G401 (cell line): ENCODE measurements around the gene MGAT4B. TPM values are rescaled to one million over a fixed set of nuclear protein-coding genes. Genes with fewer than 3 reads are reported as not detected.
A peak's percentile ranks its signal among the peaks of the same experiment; 100 is the strongest.
"Not testable (repeated sequence)": the region's sequence is repeated elsewhere in the genome, so short reads cannot be mapped to it uniquely, and the experiment has no call there.

ENCODE experiments used
- DNase-seq: peaks from one replicate; pipeline ENCODE4 v3.0.0-alpha.2; 2015; ENCODE audit warnings: low spot score
- in situ Hi-C: cut with HindIII; loops from 2 replicates; pipeline ENCODE4 v1.10.0; 2016; ENCODE audit warnings: low sequenced_read_pairs, mixed read lengths
- total RNA-seq: library from RNA; depleted of rRNA; stranded (reverse); fragments of >200 nt; shearing (Covaris generic); gene quantifications from 2 replicates; pipeline ENCODE4 v1.2.3, GENCODE V29; 2014; rRNA removed

The MGAT4B gene
- 122 and 128 TPM in 2 replicates for total RNA-seq

GRCh38 chr5:179806250-179807048 lies at the start of gene MGAT4B:
MGAT4B (minus strand) TSS chr5:179806866; CDS start chr5:179806583, 283 bp downstream.
- DNase-seq, result peak; percentile 79
- in situ Hi-C loops, result no loop called here

DNA sequence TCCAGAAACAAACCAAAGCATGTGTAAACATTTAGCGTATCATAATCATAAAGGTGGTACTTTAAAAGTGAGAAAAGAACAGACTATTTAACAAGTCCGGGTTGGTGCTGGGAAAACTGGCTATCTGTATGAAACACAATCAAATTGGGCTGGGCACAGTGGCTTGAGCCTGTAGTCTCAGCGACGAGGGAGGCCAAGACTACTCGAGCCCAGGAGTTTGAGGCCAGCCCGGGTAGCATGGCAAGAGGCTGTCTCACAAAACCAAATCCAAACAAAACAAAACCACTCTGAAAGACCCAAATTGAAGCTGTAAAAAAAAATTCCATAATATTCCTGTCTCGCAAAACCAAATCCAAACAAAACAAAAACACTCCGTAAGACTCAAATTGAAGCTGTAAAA lies 47.7 kb upstream of the MGAT4B start:
- DNase-seq, result no peak
- in situ Hi-C loops, result no loop called here

GRCh38 chr5:179852993-179853547 lies 46.4 kb upstream of the MGAT4B start:
- no peak for DNase-seq
- in situ Hi-C loops, result no loop called here

DNA sequence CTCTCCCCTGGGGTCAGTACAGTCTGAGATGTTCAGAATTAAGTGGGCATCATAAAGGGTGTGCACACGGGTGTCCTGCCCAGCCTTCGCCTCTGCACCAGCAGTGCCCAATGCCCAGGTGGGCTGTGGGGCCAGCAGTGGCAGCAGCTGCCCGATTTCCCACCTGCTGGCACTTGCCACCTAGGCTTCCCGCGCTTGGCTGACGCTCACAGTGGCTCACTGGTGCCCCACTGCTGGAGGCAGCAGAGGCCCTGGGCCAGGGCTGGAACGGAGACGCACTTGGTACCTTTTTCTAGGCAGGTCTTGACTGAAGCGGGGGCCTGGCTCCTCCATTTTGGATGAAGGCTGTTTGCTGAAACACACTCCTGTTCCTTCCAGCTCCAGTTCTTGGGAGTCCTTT lies 35.0 kb upstream of the MGAT4B start:
- in situ Hi-C loops, result no loop called here
- DNase-seq, result no peak

- DNase-seq, result no peak
- in situ Hi-C loops, result no loop called here
Measured at GRCh38 chr5:179840766-179841165, 34.1 kb upstream of the MGAT4B start.

- in situ Hi-C loops, result no loop called here
- DNase-seq, result no peak
Measured at GRCh38 chr5:179840321-179840720, 33.7 kb upstream of the MGAT4B start.

DNA sequence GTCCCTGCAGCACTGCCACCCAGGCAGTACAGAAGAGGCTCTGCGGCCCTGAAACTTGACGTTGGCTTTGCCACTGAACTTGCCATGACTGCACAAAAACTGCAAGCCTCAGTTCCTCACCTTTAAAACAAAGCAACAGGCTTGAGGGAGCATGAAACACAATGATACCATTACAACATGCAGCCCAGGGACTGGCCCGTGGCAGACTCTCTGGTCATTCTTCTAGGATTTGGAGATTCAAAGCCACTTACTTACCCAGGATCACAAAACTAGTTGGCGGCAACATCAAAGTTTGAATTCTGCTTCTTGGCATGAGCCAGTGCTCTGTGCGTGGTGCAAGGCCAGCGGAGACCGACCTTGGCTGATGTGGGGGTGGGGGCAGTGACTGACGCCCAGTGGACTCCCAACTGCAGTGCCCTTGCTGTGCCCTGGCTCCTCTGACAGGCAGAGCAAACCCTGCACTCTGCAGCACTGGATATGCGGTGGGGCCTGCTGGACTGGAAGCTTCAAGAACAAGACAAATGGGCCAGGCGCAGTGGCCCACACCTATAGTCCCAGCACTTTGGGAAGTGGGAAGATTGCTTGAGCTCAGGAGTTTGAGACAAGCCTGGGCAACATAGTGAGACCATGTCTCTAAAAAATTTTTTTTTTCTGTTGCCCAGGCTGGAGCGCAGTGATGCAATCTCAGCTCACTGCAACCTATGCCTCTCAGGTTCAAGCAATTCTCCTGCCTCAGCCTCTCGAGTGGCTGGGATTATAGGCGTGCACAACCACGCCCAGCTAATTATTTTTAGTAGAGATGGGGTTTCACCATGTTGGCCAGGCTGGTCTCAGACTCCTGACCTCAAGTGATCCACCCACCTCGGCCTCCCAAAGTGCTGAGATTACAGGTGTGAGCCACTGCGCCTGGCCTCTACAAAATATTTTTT lies 32.9 kb upstream of the MGAT4B start:
- no peak for DNase-seq
- in situ Hi-C loops, result no loop called here

- DNase-seq, result no peak
Measured at GRCh38 chr5:179837076-179838011, 30.7 kb upstream of the MGAT4B start.

GRCh38 chr5:179836225-179837019 lies 29.8 kb upstream of the MGAT4B start:
- in situ Hi-C loops, result no loop called here
- peak; percentile 19 for DNase-seq

More at GRCh38 chr5:179837076-179838011, 30.7 kb upstream of the MGAT4B start:
- in situ Hi-C loops, result no loop called here

DNA sequence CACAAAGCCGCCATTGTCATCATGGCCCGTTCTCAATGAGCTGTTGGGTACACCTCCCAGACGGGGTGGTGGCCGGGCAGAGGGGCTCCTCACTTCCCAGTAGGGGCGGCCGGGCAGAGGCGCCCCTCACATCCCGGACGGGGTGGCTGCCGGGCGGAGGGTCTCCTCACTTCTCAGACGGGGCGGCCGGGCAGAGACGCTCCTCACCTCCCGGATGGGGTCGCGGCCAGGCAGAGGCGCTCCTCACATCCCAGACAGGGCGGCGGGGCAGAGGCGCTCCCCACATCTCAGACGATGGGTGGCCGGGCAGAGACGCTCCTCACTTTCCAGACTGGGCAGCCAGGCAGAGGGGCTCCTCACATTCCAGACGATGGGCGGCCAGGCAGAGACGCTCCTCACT lies 28.2 kb upstream of the MGAT4B start:
- not testable (repeated sequence) for DNase-seq

DNA sequence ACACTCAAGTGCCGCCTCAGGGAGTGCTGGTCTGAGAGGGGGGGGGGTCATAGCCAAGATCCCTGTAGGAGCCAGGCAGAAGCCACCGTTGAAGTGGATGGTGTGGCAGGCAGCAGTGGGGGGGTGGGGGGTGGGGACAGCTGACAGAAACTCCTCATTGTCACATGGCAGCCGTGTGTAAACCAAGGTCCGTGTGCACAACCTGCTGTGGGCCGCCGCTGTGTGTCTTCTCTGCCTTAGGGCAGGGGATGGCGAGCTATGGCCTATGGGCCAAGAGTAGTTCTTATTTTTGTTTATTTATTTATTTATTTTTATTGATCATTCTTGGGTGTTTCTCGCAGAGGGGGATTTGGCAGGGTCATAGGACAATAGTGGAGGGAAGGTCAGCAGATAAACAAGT lies 27.5 kb upstream of the MGAT4B start:
- in situ Hi-C loops, result no loop called here
- DNase-seq, result no peak

More for the DNA sequence above, 28.2 kb upstream of the MGAT4B start:
- in situ Hi-C loops, result not testable (repeated sequence)

DNA sequence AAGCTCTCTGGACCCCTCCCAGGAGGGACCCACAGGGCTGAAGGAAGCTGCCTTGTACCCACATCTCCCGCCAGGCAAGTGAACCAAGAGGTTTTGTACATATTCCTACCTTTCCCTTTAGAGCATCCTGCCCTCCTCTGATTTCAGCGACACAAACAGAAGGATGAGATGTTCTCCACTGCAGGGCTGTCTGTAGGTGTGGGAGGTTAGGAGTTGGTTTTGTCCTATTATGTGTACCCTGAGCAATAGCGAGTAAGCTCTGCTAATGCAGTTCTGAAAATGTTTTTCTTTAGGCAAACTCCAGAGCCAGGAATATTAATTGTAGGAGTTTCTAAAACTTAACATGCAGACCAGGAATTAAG lies 27.0 kb upstream of the MGAT4B start:
- no peak for DNase-seq

GRCh38 chr5:179833056-179833708 lies 26.5 kb upstream of the MGAT4B start:
- DNase-seq, result peak; percentile 87
- in situ Hi-C loops, result no loop called here

More for the DNA sequence above, 27.0 kb upstream of the MGAT4B start:
- in situ Hi-C loops, result no loop called here

DNA sequence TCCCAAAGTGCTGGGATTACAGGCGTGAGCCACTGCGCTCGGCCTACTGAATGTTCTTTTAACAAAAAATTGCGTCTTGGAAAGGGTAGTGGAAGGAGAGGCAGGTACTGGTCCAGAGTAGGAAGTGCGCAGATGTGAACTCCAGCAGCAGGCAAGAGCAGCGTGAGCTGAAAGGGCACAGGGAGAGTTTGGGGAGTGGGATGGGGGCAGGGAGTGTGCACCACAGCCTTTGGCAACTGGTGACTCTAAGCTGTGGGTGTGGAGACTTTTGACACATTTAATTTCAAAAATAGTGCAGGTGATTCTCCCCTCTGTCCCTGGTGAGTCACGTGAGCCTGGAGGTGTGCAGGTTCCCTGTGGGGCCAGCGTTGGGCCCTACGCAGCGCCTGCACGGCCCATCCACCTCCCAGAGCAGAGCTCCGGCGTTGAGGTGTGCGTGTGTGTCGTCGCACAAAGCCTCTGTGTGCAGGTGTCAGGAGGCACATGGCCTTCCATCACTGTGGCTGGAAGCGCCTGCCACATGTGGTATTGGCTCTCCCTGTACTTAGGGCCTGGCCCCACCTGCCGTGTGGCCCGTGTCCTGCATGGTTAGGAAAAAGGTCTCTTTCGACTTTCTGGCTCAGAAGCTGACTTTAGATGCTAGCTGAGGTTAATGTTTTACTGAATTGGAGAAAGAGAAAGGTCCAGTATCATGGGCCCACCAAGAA lies 25.5 kb upstream of the MGAT4B start:
- in situ Hi-C loops, result no loop called here
- peak; percentile 29 for DNase-seq

DNA sequence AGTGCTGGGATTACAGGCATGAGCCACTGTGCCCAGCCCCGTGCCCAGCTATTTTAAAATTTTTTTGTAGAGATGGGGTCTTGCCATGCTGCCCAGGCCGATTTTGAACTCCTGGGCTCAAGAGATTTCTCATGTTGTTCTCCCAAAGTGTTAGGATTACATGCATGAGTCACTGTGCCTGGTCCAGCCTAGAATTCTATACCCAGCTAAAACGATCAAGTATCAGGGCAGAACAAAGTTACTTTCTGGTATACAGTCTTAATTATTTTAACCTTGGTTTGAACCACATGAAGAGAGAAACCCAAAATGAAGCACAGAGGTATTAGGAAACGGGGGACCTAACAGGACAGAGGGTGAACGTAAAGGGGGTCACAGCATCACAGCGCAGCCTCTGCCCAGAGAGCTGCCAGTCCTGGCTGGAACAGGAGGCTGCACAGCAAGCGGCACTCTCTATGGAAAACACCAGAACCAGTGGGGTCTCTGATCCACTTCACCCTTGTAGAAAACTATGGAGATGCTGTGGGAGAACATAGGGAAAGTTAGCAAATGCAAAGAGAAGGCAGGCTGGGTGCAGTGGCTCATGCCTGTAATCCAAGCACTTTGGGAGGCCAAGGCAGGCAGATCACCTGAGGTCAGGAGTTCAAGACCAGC lies 24.3 kb upstream of the MGAT4B start:
- in situ Hi-C loops, result no loop called here
- DNase-seq, result no peak

DNA sequence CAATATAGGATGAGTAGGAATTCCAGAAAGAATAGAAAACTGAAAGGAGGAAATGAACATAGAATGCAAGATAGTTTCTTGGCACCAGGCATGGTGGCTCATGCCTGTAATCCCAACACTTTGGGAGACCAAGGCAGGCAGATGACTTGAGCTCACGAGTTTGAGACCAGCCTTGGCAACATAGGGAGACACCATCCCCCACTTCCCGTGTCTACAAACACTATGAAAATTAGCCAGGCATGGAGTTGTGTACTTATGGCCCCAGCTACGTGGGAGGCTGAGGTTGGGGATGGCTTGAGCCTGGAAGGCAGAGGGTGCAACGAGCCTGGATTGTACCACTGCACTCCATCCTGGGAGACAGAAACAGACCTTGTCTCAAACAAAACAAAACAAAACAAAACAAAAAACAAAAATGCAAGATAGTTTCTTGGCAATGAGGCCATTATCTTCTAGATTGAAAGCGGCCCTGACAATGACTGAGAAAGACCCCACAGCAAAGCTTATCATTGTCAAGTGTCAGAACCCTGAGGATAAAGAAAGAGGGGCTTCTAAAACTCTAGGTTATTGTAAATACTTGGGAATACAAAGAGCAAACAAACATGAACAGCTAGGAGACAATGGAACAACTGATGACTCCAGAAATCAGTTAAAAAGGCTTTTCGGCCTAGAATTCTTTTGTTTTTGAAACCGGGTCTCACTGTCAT lies 23.2 kb upstream of the MGAT4B start:
- DNase-seq, result no peak
- in situ Hi-C loops, result no loop called here
